Astrocyte (in vitro differentiated cells and primary cell): ENCODE data around the gene PLEKHG2. TPM values are rescaled to one million over a fixed set of nuclear protein-coding genes. Genes with fewer than 3 reads are reported as not detected.

Experiments used
- DNase-seq: peaks from one replicate; pipeline ENCODE4 v3.0.0-alpha.2; 2010; ENCODE audit warnings: low read depth
- FAIRE-seq: peaks from 2 replicates; lab custom pipeline; 2011; peaks lifted over from hg19 to GRCh38; lab: Jason Lieb, UNC
- H2AFZ ChIP-seq: 2 replicates; pipeline ENCODE4 v1.6.0; 2012; ENCODE audit warnings: low read depth, low read length, inconsistent platforms
- H3K27ac ChIP-seq: 2 replicates; pipeline ENCODE4 v1.5.1; 2011; ENCODE audit warnings: low read depth, low read length, inconsistent platforms
- H3K27me3 ChIP-seq: 2 replicates; pipeline ENCODE4 v1.6.0; 2011; ENCODE audit warnings: low read length, inconsistent platforms; ENCODE audit not compliant: insufficient read depth
- H3K36me3 ChIP-seq: 2 replicates; pipeline ENCODE4 v1.5.1; 2011; ENCODE audit warnings: low read length, inconsistent platforms; ENCODE audit not compliant: insufficient read depth
- H3K4me1 ChIP-seq: 2 replicates; pipeline ENCODE4 v1.5.1; 2011; ENCODE audit warnings: low read length, inconsistent platforms; ENCODE audit not compliant: insufficient read depth
- H3K4me2 ChIP-seq: 2 replicates; pipeline ENCODE4 v1.6.0; 2012; ENCODE audit warnings: low read length, inconsistent platforms
- H3K4me3 ChIP-seq: 2 replicates; pipeline ENCODE4 v1.5.1; 2011; ENCODE audit warnings: low read depth, mild to moderate bottlenecking, low read length, inconsistent platforms; ENCODE audit not compliant: insufficient read depth
- H3K79me2 ChIP-seq: 2 replicates; pipeline ENCODE4 v1.6.0; 2012; ENCODE audit warnings: mild to moderate bottlenecking, low read length, inconsistent platforms; ENCODE audit not compliant: insufficient read depth
- H3K9ac ChIP-seq: 2 replicates; pipeline ENCODE4 v1.6.0; 2012; ENCODE audit warnings: mild to moderate bottlenecking, low read length, inconsistent platforms
- H3K9me3 ChIP-seq: 2 replicates; pipeline ENCODE4 v1.5.1; 2012; ENCODE audit warnings: low read depth, mild to moderate bottlenecking, low read length, inconsistent platforms; ENCODE audit not compliant: insufficient read depth
- H4K20me1 ChIP-seq: 2 replicates; pipeline ENCODE4 v1.6.0; 2012; ENCODE audit warnings: low read length, inconsistent platforms; ENCODE audit not compliant: insufficient read depth
- H3K27ac Mint-ChIP-seq: one replicate; pipeline ENCODE4 v1.8.0; 2021; ENCODE audit warnings: mild to moderate bottlenecking, mixed read lengths; ENCODE audit not compliant: unreplicated experiment
- H3K27me3 Mint-ChIP-seq: one replicate; pipeline ENCODE4 v1.8.0; 2021; ENCODE audit warnings: low read depth, mixed read lengths; ENCODE audit not compliant: unreplicated experiment
- H3K36me3 Mint-ChIP-seq: one replicate; pipeline ENCODE4 v1.8.0; 2021; ENCODE audit warnings: low read depth, mixed read lengths; ENCODE audit not compliant: unreplicated experiment
- H3K4me1 Mint-ChIP-seq: one replicate; pipeline ENCODE4 v1.8.0; 2021; ENCODE audit warnings: low read depth, mixed read lengths; ENCODE audit not compliant: unreplicated experiment
- H3K4me3 Mint-ChIP-seq: one replicate; pipeline ENCODE4 v1.8.0; 2021; ENCODE audit warnings: mild to moderate bottlenecking, moderate library complexity, mixed read lengths; ENCODE audit not compliant: unreplicated experiment
- H3K9me3 Mint-ChIP-seq: one replicate; pipeline ENCODE4 v1.8.0; 2021; ENCODE audit warnings: mild to moderate bottlenecking, mixed read lengths; ENCODE audit not compliant: unreplicated experiment
- CTCF ChIP-seq: IDR thresholded peaks from 2 replicates; pipeline ENCODE4 v1.5.1; 2011; ENCODE audit warnings: low read depth, mild to moderate bottlenecking, inconsistent platforms, low read length, moderate library complexity; ENCODE audit not compliant: insufficient read depth
- EZH2 ChIP-seq: IDR thresholded peaks from 2 replicates; pipeline ENCODE4 v1.6.1; 2012; ENCODE audit warnings: mild to moderate bottlenecking, low read length, inconsistent platforms; ENCODE audit not compliant: insufficient read depth
- total RNA-seq: library from RNA; stranded (reverse); gene quantifications from 2 replicates; pipeline ENCODE4 v1.2.1, GENCODE V29; 2021

Gene PLEKHG2
- total RNA-seq, 1 donor from 2014 or later: 102 TPM

- Mint-ChIP-seq H3K9me3 (no peaks in the 10 kb centered on the region), H3K4me1 (peaks cover 3% of the 10 kb centered on the region), H3K36me3 (peaks cover 40% of the 10 kb centered on the region), H3K4me3 (no peak overlapping the region), H3K27me3 (no peaks in the 10 kb centered on the region), H3K27ac (no peak overlapping the region)
- no peak overlapping the region for H3K9ac ChIP-seq
- no peaks in the 10 kb centered on the region for H3K9me3 ChIP-seq
- H4K20me1 ChIP-seq: peaks cover 76% of the 10 kb centered on the region
- no peaks in the 10 kb centered on the region for H3K27me3 ChIP-seq
- H3K36me3 ChIP-seq: peaks cover 53% of the 10 kb centered on the region
- H2AFZ ChIP-seq: no peak overlapping the region
- DNase-seq (no peak), FAIRE-seq (no peak)
- no peak overlapping the region for H3K27ac ChIP-seq
- peaks cover 7% of the 10 kb centered on the region for H3K4me1 ChIP-seq
- no peak overlapping the region for H3K4me2 ChIP-seq
- H3K79me2 ChIP-seq: no peaks in the 10 kb centered on the region
- H3K4me3 ChIP-seq: no peak overlapping the region
- TF ChIP-seq CTCF: no peak
- no peak for TF ChIP-seq EZH2
Measured at GRCh38 chr19:39471756-39472536, 59.5 kb downstream of the PLEKHG2 start.

- Mint-ChIP-seq H3K27ac (no peak overlapping the region), H3K27me3 (no peaks in the 10 kb centered on the region), H3K4me1 (peaks cover 3% of the 10 kb centered on the region), H3K4me3 (no peak overlapping the region), H3K36me3 (peaks cover 40% of the 10 kb centered on the region), H3K9me3 (no peaks in the 10 kb centered on the region)
- DNase-seq (no peak), FAIRE-seq (no peak)
- Histone ChIP-seq H3K27me3 (no peaks in the 10 kb centered on the region), H3K36me3 (peaks cover 53% of the 10 kb centered on the region), H3K27ac (no peak overlapping the region), H3K4me1 (peaks cover 7% of the 10 kb centered on the region), H2AFZ (no peak overlapping the region), H4K20me1 (peaks cover 70% of the 10 kb centered on the region), H3K9me3 (no peaks in the 10 kb centered on the region), H3K9ac (no peak overlapping the region), H3K79me2 (no peaks in the 10 kb centered on the region), H3K4me2 (no peak overlapping the region), H3K4me3 (no peak overlapping the region)
- TF ChIP-seq EZH2 (no peak), CTCF (no peak)
Measured at GRCh38 chr19:39472746-39473442, 60.4 kb downstream of the PLEKHG2 start.
